Measurements from ENCODE around the gene MTA3. TPM values are rescaled to one million over a fixed set of nuclear protein-coding genes. Genes with fewer than 3 reads are reported as not detected.

MTA3 gene
- 4.4 TPM for polyA plus RNA-seq (2013)

- Histone ChIP-seq H3K36me3 (ENCODE audit: control insufficient read depth in 4 of 4, insufficient read depth in 4 of 4, low read length in 3 of 4) (peaks cover 0 to 2% (median 0%) of the 10 kb centered on the region in 4 experiments), H3K27me3 (replicated peaks in 2 of 5; ENCODE audit: control insufficient read depth in 4 of 5, insufficient read depth in 5 of 5, low read length in 4 of 5) (peaks cover 0 to 21% (median 5%) of the 10 kb centered on the region in 5 experiments), H3K4me3 (ENCODE audit: control insufficient read depth in 1 of 7, extremely low read depth in 1 of 7, insufficient read depth in 4 of 7, low read depth in 2 of 7, low read length in 6 of 7) (peak within 1 kb of the TSS; percentile 26 to 84 (median 66)), H3K27ac (ENCODE audit: insufficient read depth in 1 of 2, low read depth in 1 of 2, low read length in 2 of 2, poor library complexity in 1 of 2, severe bottlenecking in 2 of 2) (no peak within 1 kb of the TSS), H3K9me3 (ENCODE audit: control extremely low read depth in 1 of 5, control insufficient read depth in 4 of 5, insufficient read depth in 2 of 5, low read depth in 1 of 5, low read length in 4 of 5) (no peaks in the 10 kb centered on the region), H3K4me1 (ENCODE audit: control extremely low read depth in 1 of 4, control insufficient read depth in 4 of 4, insufficient read depth in 4 of 4, low read length in 3 of 4) (peaks cover 0 to 9% (median 7%) of the 10 kb centered on the region in 4 experiments)
- peak; percentile 17 to 61 (median 33) for DNase-seq
- POLR2A ChIA-PET, result no interaction called here
- CTCF ChIA-PET, result no interaction called here
- WGBS (ENCODE audit: insufficient coverage), result 0% methylated on average over 19 of the region's 67 CpGs
Measured at GRCh38 chr2:42568401-42569115, at the start of gene MTA3. MTA3 (plus strand) TSS chr2:42568632; CDS start chr2:42568746, 114 bp downstream.

- CTCF ChIA-PET, result no interaction called here
- POLR2A ChIA-PET, result no interaction called here
- H3K27me3 ChIP-seq (replicated peaks in 2 of 5; ENCODE audit: control insufficient read depth in 4 of 5, insufficient read depth in 5 of 5, low read length in 4 of 5), result peaks cover 0 to 10% (median 0%) of the 10 kb centered on the region in 5 experiments
- H3K4me3 ChIP-seq (ENCODE audit: control insufficient read depth in 1 of 7, extremely low read depth in 1 of 7, insufficient read depth in 4 of 7, low read depth in 2 of 7, low read length in 6 of 7), result no peak overlapping the region
- WGBS (ENCODE audit: insufficient coverage), result 100% methylated on average over 6 of the region's 8 CpGs
- H3K9me3 ChIP-seq (ENCODE audit: control extremely low read depth in 1 of 5, control insufficient read depth in 4 of 5, insufficient read depth in 2 of 5, low read depth in 1 of 5, low read length in 4 of 5), result no peaks in the 10 kb centered on the region
- no peaks in the 10 kb centered on the region for H3K36me3 ChIP-seq (ENCODE audit: control insufficient read depth in 4 of 4, insufficient read depth in 4 of 4, low read length in 3 of 4)
- H3K27ac ChIP-seq (ENCODE audit: insufficient read depth in 1 of 2, low read depth in 1 of 2, low read length in 2 of 2, poor library complexity in 1 of 2, severe bottlenecking in 2 of 2), result no peak overlapping the region
- DNase-seq, result no peak
- H3K4me1 ChIP-seq (ENCODE audit: control extremely low read depth in 1 of 4, control insufficient read depth in 4 of 4, insufficient read depth in 4 of 4, low read length in 3 of 4), result no peaks in the 10 kb centered on the region
Measured at GRCh38 chr2:42519624-42520023, 48.8 kb upstream of the MTA3 start.

- H3K9me3 ChIP-seq (ENCODE audit: control extremely low read depth in 1 of 5, control insufficient read depth in 4 of 5, insufficient read depth in 2 of 5, low read depth in 1 of 5, low read length in 4 of 5), result no peaks in the 10 kb centered on the region
- H3K27ac ChIP-seq (ENCODE audit: insufficient read depth in 1 of 2, low read depth in 1 of 2, low read length in 2 of 2, poor library complexity in 1 of 2, severe bottlenecking in 2 of 2), result no peak overlapping the region
- no peak for DNase-seq
- H3K4me3 ChIP-seq (ENCODE audit: control insufficient read depth in 1 of 7, extremely low read depth in 1 of 7, insufficient read depth in 4 of 7, low read depth in 2 of 7, low read length in 6 of 7), result no peak overlapping the region
- no peaks in the 10 kb centered on the region for H3K4me1 ChIP-seq (ENCODE audit: control extremely low read depth in 1 of 4, control insufficient read depth in 4 of 4, insufficient read depth in 4 of 4, low read length in 3 of 4)
- CTCF ChIA-PET, result no interaction called here
- 64% methylated on average over 2 of the region's 2 CpGs for WGBS (ENCODE audit: insufficient coverage)
- H3K36me3 ChIP-seq (ENCODE audit: control insufficient read depth in 4 of 4, insufficient read depth in 4 of 4, low read length in 3 of 4), result no peaks in the 10 kb centered on the region
- POLR2A ChIA-PET, result interaction anchor here (0.6 kb wide), 1 partner anchor 21 kb away, joined by 6 read pairs; no protein-coding TSS in a partner anchor
- H3K27me3 ChIP-seq (replicated peaks in 2 of 5; ENCODE audit: control insufficient read depth in 4 of 5, insufficient read depth in 5 of 5, low read length in 4 of 5), result peaks cover 0 to 10% (median 0%) of the 10 kb centered on the region in 5 experiments
Measured at GRCh38 chr2:42522035-42522434, 46.4 kb upstream of the MTA3 start.

- no peak overlapping the region for H3K27ac ChIP-seq (ENCODE audit: insufficient read depth in 1 of 2, low read depth in 1 of 2, low read length in 2 of 2, poor library complexity in 1 of 2, severe bottlenecking in 2 of 2)
- H3K36me3 ChIP-seq (ENCODE audit: control insufficient read depth in 4 of 4, insufficient read depth in 4 of 4, low read length in 3 of 4), result no peaks in the 10 kb centered on the region
- H3K9me3 ChIP-seq (ENCODE audit: control extremely low read depth in 1 of 5, control insufficient read depth in 4 of 5, insufficient read depth in 2 of 5, low read depth in 1 of 5, low read length in 4 of 5), result no peaks in the 10 kb centered on the region
- WGBS (ENCODE audit: insufficient coverage), result 93% methylated on average over 11 of the region's 13 CpGs
- H3K4me1 ChIP-seq (ENCODE audit: control extremely low read depth in 1 of 4, control insufficient read depth in 4 of 4, insufficient read depth in 4 of 4, low read length in 3 of 4), result no peaks in the 10 kb centered on the region
- H3K27me3 ChIP-seq (replicated peaks in 2 of 5; ENCODE audit: control insufficient read depth in 4 of 5, insufficient read depth in 5 of 5, low read length in 4 of 5), result peaks cover 0 to 10% (median 0%) of the 10 kb centered on the region in 5 experiments
- H3K4me3 ChIP-seq (ENCODE audit: control insufficient read depth in 1 of 7, extremely low read depth in 1 of 7, insufficient read depth in 4 of 7, low read depth in 2 of 7, low read length in 6 of 7), result no peak overlapping the region
- ChIA-PET POLR2A (no interaction called here), CTCF (no interaction called here)
- no peak for DNase-seq
Measured at GRCh38 chr2:42523341-42523740, 45.1 kb upstream of the MTA3 start.

GRCh38 chr2:42532397-42532796 is 36.0 kb upstream of the MTA3 start:
- H3K4me3 ChIP-seq (ENCODE audit: control insufficient read depth in 1 of 7, extremely low read depth in 1 of 7, insufficient read depth in 4 of 7, low read depth in 2 of 7, low read length in 6 of 7), result no peak overlapping the region
- ChIA-PET CTCF (no interaction called here), POLR2A (no interaction called here)
- no peak for DNase-seq
- H3K4me1 ChIP-seq (ENCODE audit: control extremely low read depth in 1 of 4, control insufficient read depth in 4 of 4, insufficient read depth in 4 of 4, low read length in 3 of 4), result no peaks in the 10 kb centered on the region
- peaks cover 0 to 4% (median 0%) of the 10 kb centered on the region in 5 experiments for H3K27me3 ChIP-seq (replicated peaks in 2 of 5; ENCODE audit: control insufficient read depth in 4 of 5, insufficient read depth in 5 of 5, low read length in 4 of 5)
- H3K36me3 ChIP-seq (ENCODE audit: control insufficient read depth in 4 of 4, insufficient read depth in 4 of 4, low read length in 3 of 4), result no peaks in the 10 kb centered on the region
- no peaks in the 10 kb centered on the region for H3K9me3 ChIP-seq (ENCODE audit: control extremely low read depth in 1 of 5, control insufficient read depth in 4 of 5, insufficient read depth in 2 of 5, low read depth in 1 of 5, low read length in 4 of 5)
- 100% methylated on average over 3 of the region's 4 CpGs for WGBS (ENCODE audit: insufficient coverage)
- H3K27ac ChIP-seq (ENCODE audit: insufficient read depth in 1 of 2, low read depth in 1 of 2, low read length in 2 of 2, poor library complexity in 1 of 2, severe bottlenecking in 2 of 2), result no peak overlapping the region

- no CpG with 5 or more reads among the region's 3 CpGs for WGBS (ENCODE audit: insufficient coverage)
- Histone ChIP-seq H3K36me3 (ENCODE audit: control insufficient read depth in 4 of 4, insufficient read depth in 4 of 4, low read length in 3 of 4) (no peaks in the 10 kb centered on the region), H3K4me3 (ENCODE audit: control insufficient read depth in 1 of 7, extremely low read depth in 1 of 7, insufficient read depth in 4 of 7, low read depth in 2 of 7, low read length in 6 of 7) (no peak overlapping the region), H3K9me3 (ENCODE audit: control extremely low read depth in 1 of 5, control insufficient read depth in 4 of 5, insufficient read depth in 2 of 5, low read depth in 1 of 5, low read length in 4 of 5) (no peaks in the 10 kb centered on the region), H3K27me3 (replicated peaks in 2 of 5; ENCODE audit: control insufficient read depth in 4 of 5, insufficient read depth in 5 of 5, low read length in 4 of 5) (peaks cover 0 to 4% (median 0%) of the 10 kb centered on the region in 5 experiments), H3K27ac (ENCODE audit: insufficient read depth in 1 of 2, low read depth in 1 of 2, low read length in 2 of 2, poor library complexity in 1 of 2, severe bottlenecking in 2 of 2) (no peak overlapping the region), H3K4me1 (ENCODE audit: control extremely low read depth in 1 of 4, control insufficient read depth in 4 of 4, insufficient read depth in 4 of 4, low read length in 3 of 4) (peaks cover 0 to 7% (median 0%) of the 10 kb centered on the region in 4 experiments)
- no peak for DNase-seq
- ChIA-PET CTCF (no interaction called here), POLR2A (no interaction called here)
Measured at GRCh38 chr2:42537493-42537892, 30.9 kb upstream of the MTA3 start.

GRCh38 chr2:42542871-42543270 is 25.6 kb upstream of the MTA3 start:
- Histone ChIP-seq H3K9me3 (ENCODE audit: control extremely low read depth in 1 of 5, control insufficient read depth in 4 of 5, insufficient read depth in 2 of 5, low read depth in 1 of 5, low read length in 4 of 5) (no peaks in the 10 kb centered on the region), H3K4me3 (ENCODE audit: control insufficient read depth in 1 of 7, extremely low read depth in 1 of 7, insufficient read depth in 4 of 7, low read depth in 2 of 7, low read length in 6 of 7) (no peak overlapping the region), H3K4me1 (ENCODE audit: control extremely low read depth in 1 of 4, control insufficient read depth in 4 of 4, insufficient read depth in 4 of 4, low read length in 3 of 4) (peaks cover 0 to 7% (median 3%) of the 10 kb centered on the region in 4 experiments), H3K27ac (ENCODE audit: insufficient read depth in 1 of 2, low read depth in 1 of 2, low read length in 2 of 2, poor library complexity in 1 of 2, severe bottlenecking in 2 of 2) (no peak overlapping the region), H3K36me3 (ENCODE audit: control insufficient read depth in 4 of 4, insufficient read depth in 4 of 4, low read length in 3 of 4) (no peaks in the 10 kb centered on the region), H3K27me3 (replicated peaks in 2 of 5; ENCODE audit: control insufficient read depth in 4 of 5, insufficient read depth in 5 of 5, low read length in 4 of 5) (peaks cover 0 to 8% (median 3%) of the 10 kb centered on the region in 5 experiments)
- no CpG with 5 or more reads among the region's 4 CpGs for WGBS (ENCODE audit: insufficient coverage)
- no peak for DNase-seq
- POLR2A ChIA-PET, result no interaction called here
- CTCF ChIA-PET, result no interaction called here

Measured in common myeloid progenitor, CD34-positive (primary cell).